Upper lobe of left lung (tissue), 4 donors: ENCODE results near the gene KRAS.

Experiments
- CTCF ChIP-seq, 6 experiments: fragments of 450-650 bp in 4 of 6; fragments of 200-600 bp in 2 of 6; sonication (generic) in 2 of 6; IDR thresholded peaks; one replicate each; pipeline ENCODE4 v1.5.1; 2016 to 2019; ENCODE audit warnings: antibody characterized with exemption in 6 of 6
- EP300 ChIP-seq, 4 donors: sonication (generic); formaldehyde crosslinking; IDR thresholded peaks; one replicate each; pipeline ENCODE4 v1.5.1; 2017; ENCODE audit warnings: antibody characterized with exemption in 4 of 4, control low read depth in 2 of 4
- POLR2A ChIP-seq, 4 donors: fragments of 450-650 bp; IDR thresholded peaks; one replicate each; pipeline ENCODE4 v1.5.1; 2016 to 2017; ENCODE audit warnings: antibody characterized with exemption in 4 of 4, mild to moderate bottlenecking in 2 of 4
- POLR2AphosphoS5 ChIP-seq, 2 donors: sonication (generic); formaldehyde crosslinking; IDR thresholded peaks; one replicate each; pipeline ENCODE4 v1.5.1; 2017; ENCODE audit warnings: antibody characterized with exemption in 2 of 2

GRCh38 chr12:25213338-25213737 lies 37.4 kb downstream of the KRAS start:
- no peak for TF ChIP-seq POLR2AphosphoS5 (IDR thresholded peaks at IDR 0.05)
- no peak for TF ChIP-seq CTCF (IDR thresholded peaks at IDR 0.05)
- no peak for TF ChIP-seq POLR2A (IDR thresholded peaks at IDR 0.05)
- no peak for TF ChIP-seq EP300 (IDR thresholded peaks at IDR 0.05)
